ENCODE measurements around the gene NHP2.
A peak's percentile ranks its signal among the peaks of the same experiment; 100 is the strongest.

The NHP2 gene

GRCh38 chr5:178155065-178155464 is 1.4 kb upstream of the NHP2 start:
- H3K4me3 ChIP-seq (ENCODE audit: low read depth, low read length), result no peak overlapping the region
- TF ChIP-seq CTCF (IDR thresholded peaks at IDR 0.05; ENCODE audit: borderline replicate concordance, insufficient read depth, low read depth, low read length), result no peak

- TF ChIP-seq CTCF (IDR thresholded peaks at IDR 0.05; ENCODE audit: borderline replicate concordance, insufficient read depth, low read depth, low read length), result no peak
Measured at GRCh38 chr5:178152491-178153444, 917 bp downstream of the NHP2 start.

GRCh38 chr5:178150977-178151734 is 2.5 kb downstream of the NHP2 start:
- TF ChIP-seq CTCF (IDR thresholded peaks at IDR 0.05; ENCODE audit: borderline replicate concordance, insufficient read depth, low read depth, low read length), result no peak
- H3K4me3 ChIP-seq (ENCODE audit: low read depth, low read length), result no peak overlapping the region

More at GRCh38 chr5:178152491-178153444, 917 bp downstream of the NHP2 start:
- H3K4me3 ChIP-seq (ENCODE audit: low read depth, low read length), result peak overlapping the region; percentile 83

GRCh38 chr5:178149199-178149932 is 4.3 kb downstream of the NHP2 start:
- TF ChIP-seq CTCF (IDR thresholded peaks at IDR 0.05; ENCODE audit: borderline replicate concordance, insufficient read depth, low read depth, low read length), result no peak
- no peak overlapping the region for H3K4me3 ChIP-seq (ENCODE audit: low read depth, low read length)

GRCh38 chr5:178147406-178147805 is 6.3 kb downstream of the NHP2 start:
- H3K4me3 ChIP-seq (ENCODE audit: low read depth, low read length), result no peak overlapping the region
- TF ChIP-seq CTCF (IDR thresholded peaks at IDR 0.05; ENCODE audit: borderline replicate concordance, insufficient read depth, low read depth, low read length), result no peak

GRCh38 chr5:178145965-178146820 is 7.5 kb downstream of the NHP2 start:
- no peak overlapping the region for H3K4me3 ChIP-seq (ENCODE audit: low read depth, low read length)
- peak; percentile 89 for TF ChIP-seq CTCF (IDR thresholded peaks at IDR 0.05; ENCODE audit: borderline replicate concordance, insufficient read depth, low read depth, low read length)

All from GM12875 (cell line).